Activated CD4-positive, alpha-beta T cell treated with anti-CD3 and anti-CD28 coated beads, Interleukin-2, amount 50 U/mL, for 16 hours (primary cell): Measurements from ENCODE around the gene ROCK1.
"Not testable (repeated sequence)": the region's sequence is repeated elsewhere in the genome, so short reads cannot be mapped to it uniquely, and the experiment has no call there.

Experiments used
- DNase-seq: peaks from one replicate; pipeline ENCODE4 v3.0.0-alpha.2; 2020

Gene ROCK1

DNA sequence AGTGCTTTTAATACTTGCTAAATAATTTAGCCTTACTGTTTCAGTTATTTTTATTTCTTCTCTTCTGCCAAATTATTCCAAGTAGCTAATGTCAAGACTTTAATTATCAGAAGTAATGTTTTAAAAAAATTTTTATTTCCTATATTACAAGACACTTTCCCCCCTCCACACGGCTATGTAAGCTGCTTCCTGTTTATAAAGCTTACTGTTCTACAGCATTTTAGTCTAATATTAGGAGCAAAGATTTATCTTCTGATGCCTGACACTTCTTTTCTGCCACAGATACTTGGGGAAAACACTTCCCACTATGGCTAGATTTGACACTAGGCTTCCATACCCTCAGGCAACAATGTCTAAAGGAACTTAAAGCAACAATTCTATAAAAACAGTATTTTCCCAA is 62.3 kb downstream of the ROCK1 start:
- no peak for DNase-seq

DNA sequence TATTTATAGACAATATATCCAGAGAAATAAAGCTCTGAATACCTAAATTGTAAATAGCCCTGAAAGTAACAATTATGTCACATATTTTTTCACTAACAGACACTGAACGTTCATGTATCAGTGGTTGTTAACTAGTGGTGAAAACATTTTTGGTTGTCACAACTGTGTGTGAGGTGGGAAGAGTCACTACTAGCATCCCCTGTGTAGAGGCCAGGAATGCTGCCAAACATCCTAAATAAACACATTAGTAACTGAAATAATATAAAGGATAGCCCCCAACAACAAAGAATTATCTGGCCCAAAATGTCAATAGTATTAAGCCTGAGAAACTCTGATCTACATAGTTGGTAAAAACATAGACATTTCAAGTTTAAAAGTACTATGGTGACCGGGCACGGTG is 64.5 kb downstream of the ROCK1 start:
- DNase-seq, result no peak

DNA sequence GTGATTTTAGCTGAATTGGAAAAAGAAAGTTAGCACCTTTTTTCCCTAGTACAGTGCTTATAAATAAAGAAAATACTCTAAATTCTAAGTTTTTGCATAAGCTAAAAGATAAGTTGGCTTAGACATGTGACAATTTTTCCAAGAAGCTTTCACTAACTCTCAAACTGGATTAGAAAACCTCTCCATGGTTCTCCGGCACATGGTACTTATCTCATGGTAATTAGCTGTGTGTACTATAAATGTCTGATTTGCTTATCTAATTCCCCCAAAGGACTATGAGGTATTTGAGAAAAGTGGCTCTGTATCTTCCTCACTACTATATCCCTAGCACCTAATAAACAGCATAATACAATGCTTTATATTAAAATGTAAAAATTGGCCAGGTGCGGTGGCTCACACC is 71.1 kb downstream of the ROCK1 start:
- DNase-seq, result no peak

DNA sequence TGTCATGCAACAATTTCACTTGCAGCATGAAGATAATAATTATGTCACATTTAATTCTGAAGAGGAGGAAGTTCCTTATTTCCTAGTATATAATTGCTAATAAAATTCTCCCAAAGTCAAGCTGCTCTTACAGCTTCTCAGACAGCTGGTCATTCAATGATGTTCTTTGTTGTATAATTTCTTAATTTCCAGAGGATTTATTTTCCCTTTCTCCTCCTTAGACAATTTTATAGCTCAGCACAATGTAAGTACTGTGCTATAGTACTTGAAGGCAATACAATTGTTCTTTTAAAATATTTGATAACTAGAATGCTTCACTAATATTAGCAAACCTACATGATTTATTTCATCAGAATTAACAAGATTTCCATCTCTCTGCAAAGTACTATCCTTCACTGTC is 73.4 kb downstream of the ROCK1 start:
- no peak for DNase-seq

DNA sequence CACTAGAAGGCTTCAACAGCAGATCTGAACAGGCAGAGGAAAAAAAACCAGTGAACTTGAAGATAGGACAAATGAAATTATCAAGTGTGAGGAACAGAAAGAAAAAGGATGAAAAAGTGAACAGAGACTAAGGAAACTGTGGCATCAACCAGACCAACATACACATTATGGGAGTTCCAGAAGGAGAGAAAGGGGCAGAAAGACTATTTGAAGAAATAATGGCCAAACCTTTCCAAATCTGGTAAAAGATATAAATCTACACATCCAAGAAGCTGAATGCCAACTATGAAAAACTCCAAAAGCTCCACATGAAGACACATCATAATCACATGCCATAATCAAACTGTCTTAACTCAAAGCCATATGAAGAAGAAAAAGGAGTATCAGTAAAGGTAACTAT is 79.8 kb downstream of the ROCK1 start:
- DNase-seq, result no peak

DNA sequence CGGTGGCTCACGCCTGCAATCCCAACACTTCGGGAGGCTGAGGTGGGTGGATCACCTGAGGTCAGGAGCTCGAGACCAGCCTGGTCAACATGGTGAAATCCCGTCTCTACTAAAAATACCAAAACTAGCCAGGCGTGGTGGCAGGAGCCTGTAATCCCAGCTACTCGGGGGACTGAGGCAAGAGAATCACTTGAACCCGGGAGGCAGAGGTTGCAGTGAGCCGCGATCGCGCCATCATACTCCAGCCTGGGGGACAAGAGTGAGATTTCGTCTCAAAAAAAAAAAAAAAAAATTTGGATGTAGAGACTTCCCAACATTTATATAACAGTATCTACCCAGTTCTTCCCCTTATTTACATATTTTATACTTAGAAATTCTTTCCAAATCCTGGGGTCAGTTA is 93.4 kb downstream of the ROCK1 start:
- DNase-seq, result not testable (repeated sequence)

DNA sequence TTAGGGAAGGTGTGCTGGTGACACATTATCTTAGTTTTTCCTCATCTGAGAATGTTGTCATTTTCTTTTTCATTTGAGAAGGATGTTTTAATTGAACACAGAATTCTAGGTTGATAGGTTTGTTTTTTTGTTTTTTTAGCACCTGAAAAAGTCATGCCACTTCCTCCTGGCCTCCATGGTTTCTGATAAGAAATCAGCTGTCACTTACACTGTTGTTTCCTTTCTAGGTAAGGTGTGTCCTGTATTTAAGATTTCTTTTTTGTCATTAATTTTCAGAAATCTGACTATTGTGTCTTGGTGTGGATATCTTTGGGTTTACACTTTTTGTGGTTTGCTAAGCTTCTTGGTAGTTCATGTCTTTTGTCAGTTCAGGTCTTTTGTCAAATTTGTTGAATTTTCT is 99.3 kb downstream of the ROCK1 start:
- DNase-seq, result no peak

DNA sequence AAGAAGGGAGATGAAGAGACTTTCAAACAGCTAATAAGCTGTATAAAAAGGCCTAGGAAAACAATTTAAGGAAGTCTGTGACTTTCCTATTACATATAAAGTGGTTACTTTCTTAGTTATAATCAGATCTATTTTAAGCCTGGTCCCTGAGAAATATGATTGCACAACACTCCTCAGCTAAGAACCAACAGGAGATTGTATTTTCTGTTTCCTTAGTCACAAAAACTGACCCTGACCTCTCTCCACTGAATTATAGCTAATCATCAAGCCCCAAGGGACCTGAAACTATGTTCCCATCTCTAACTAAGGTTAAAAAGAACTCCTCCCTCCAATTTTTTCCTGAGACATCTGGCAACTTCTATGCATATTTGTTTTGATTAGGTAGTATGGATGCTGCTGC is 106.9 kb downstream of the ROCK1 start:
- no peak for DNase-seq

DNA sequence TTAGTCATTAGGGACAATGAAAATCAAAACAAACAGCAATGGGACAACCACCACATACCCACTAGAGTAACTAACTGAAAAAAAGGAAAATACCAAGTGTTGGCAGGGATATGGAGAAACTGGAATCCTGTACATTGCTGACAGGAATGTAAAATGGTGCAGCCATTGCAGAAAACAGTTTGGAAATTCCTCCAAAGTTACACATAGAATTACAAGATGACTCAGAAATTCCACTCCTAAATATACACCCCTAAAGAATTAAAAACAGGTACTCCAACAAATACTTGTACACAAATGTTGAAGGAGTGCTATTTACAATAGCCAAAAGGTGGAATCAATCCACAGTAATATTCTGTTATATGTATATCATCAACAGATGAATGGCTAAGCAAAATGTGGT is 110.9 kb downstream of the ROCK1 start:
- no peak for DNase-seq

DNA sequence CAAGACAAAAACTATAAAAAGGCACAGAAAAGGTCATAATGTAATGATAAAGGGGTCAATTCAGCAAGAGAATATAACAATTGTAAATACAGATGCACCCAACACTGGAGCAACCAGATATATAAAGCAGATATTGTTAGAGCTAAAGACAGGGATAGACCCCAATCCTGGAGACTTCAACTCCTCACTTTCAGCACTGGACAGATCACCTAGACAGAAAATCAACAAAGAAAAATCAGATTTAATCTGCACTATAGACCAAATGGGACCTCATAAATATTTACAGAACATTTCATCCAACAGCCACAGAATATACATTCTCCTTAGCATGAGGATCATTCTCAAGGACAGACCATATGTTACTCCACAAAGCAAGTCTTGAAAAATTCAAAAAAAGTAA is 114.2 kb downstream of the ROCK1 start:
- no peak for DNase-seq

DNA sequence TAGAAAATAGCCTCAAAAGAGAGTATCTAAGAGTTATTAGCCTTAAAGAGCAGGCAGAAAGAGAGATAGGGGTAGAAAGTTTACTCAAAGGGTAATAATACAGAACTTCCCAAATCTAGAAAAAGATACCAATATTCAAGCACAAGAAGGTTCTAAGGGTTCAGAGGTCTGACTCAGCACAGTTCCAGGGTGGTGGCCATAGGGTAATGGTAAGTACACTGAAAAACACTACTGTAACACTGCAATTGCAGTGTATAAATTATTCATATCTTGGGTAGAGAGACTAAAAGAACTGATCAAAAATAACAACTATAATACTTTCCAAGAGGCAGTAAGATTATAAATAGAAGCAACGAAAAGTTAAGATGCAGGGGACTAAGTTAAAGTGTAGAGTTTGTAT is 115.2 kb downstream of the ROCK1 start:
- no peak for DNase-seq

DNA sequence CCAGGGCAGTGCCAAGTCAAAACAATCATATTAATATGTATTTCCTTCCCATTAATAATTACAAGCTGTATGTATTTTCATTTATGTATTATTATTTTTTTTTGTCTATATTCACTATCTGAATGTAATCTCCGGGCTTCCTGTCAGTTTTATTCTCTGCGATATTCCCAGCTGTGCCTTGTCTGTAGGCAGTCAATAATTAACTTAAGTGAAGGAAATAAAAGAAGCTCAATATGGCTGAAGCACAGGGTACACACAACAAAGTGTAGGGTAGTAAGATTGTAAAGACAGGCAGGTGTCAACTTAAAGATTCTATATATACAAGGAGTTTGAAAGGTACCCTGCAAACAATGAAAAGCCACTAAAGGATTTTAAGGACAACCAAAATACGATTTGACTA is 122.9 kb downstream of the ROCK1 start:
- DNase-seq, result no peak

DNA sequence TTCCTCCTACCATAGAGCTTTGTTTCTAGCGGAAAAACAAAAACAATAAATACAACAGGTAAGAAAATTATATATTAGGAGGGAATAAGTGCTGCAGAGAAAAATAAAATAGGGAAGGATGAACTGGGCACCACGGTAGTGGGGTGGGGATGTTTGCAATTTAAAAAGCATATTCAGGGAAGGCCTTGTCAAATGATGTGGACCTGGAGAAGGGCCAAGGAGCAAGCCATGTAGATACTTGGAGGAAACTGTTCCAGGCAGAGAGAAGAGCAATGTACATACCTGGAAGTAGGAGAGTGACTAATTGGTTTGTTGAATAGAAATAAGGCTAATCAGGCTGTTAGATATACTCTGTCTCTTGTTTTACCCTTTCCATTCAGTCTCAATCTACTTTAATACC is 136.5 kb downstream of the ROCK1 start:
- no peak for DNase-seq

DNA sequence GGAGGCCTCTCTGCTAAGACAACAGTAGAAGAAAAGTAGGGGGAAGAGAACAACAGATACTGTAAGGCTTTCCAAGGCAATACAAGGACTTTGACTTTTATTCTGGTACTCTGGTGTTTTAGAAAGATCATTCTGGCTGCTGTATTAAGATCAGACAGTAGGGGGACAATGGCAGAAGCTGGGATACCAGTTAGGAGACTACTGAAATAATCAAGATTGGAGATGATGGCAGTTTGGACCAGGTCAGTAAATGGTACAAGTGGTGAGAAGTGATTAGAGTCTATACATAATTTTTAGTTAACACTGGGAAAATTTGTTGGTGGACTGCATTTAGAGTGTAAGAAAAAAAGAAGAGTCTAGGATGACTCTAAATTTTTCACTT is 139.7 kb downstream of the ROCK1 start:
- peak; percentile 6 for DNase-seq

DNA sequence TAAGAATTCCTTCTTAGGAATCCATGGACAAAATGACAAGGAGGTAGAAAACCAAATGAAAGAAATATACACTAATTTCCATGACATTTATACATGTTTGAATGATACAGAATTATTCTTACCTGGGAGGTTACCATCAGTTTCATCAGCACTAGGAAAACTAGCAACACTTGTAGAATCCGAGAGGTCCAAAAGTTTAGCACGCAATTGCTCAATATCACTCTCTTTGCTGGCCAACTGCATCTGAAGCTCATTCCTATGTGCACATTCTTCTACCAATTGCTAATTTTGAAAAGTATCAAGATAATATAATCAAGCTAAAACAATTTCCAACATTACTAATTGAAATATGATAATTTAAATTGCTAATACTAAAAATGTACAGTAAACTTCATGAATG is 144.8 kb downstream of the ROCK1 start:
- no peak for DNase-seq

DNA sequence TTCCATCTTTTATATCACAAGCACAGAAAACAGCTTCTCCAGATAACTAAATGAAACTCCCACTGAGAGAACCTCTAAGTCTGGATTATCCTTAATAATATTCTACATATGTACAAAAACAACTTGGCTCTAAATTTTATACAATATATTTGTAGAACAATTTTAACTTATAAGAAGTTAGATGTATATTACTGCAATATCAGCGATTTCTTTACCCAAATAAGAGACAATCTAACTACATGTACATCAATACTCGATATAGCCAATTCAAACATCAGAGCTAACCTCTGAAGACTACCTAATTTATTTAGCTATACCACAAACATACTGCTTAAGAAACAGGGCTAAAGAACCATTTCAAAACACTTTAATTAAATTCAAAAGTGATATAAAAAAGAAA is 148.6 kb downstream of the ROCK1 start:
- no peak for DNase-seq

DNA sequence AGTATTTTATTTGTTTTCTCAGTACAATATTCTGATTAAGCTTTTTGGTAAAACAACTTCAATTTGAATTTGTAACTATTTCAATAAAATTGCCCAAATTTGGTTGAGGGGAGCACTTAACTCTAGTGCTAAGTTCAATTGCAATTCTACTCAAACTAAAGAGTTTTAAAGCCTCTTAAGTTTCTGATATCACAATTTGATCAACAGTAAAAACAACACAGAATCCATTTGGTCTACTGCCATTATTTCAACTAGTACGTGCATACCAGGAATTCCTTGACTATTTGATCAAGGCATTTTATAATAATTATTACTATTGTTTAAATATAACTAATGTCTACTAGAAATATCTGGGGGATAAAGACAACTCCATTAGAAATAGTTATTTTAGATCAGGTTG is 150.9 kb downstream of the ROCK1 start:
- DNase-seq, result no peak

DNA sequence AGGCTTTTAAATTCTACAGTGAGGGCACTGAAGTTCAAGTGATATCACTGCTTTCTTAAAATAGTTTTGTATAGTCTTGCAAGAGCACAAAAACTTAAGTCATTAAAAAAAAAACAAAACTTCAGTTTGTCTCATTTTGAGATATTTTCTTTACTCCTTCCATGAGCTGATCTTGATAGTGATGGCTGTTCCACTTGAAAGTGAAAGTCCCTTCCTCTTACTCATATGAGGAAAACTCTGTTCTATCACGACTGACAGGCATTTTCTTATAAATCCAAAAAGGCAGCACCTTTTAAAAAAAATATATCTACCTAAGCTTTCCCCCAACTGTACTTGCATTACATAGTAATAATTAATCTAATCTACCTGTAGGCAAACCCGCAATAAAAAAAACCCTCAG is 160.8 kb downstream of the ROCK1 start:
- DNase-seq, result peak; percentile 55
